Lower leg skin (tissue), 3 donors: ENCODE data around the gene NFYC.

Experiments used
- POLR2A ChIP-seq, 2 donors: fragments of 450-650 bp; IDR thresholded peaks; one replicate each; pipeline ENCODE4 v1.6.1; 2016 to 2017; ENCODE audit warnings: antibody characterized with exemption in 2 of 2, mild to moderate bottlenecking in 1 of 2, moderate library complexity in 1 of 2
- TF ChIP-seq, protein P1 (sequence below), 3 donors: fragments of 450-650 bp; IDR thresholded peaks; one replicate each; pipeline ENCODE4 v1.5.1; 2016; ENCODE audit warnings: antibody characterized with exemption in 3 of 3, mild to moderate bottlenecking in 3 of 3, moderate library complexity in 2 of 3

DNA sequence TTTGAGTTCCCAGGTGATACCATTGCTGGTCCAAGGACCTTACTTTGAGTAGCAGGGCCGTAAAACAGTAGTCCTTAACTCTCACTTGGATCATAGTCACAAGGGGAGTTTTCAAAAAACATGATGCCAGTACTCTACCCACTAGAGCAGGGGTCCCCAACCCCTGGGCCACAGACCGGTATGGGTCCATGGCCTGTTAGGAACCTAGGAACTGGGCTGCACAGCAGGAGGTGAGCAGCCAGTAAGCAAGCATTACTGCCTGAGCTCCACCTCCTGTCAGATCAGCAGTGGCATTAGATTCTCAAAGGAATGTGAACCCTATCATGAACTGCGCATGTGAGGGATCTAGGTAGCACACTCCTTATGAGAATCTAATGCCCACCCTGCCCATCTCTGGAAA, 52.4 kb downstream of the NFYC start:
- no peak for TF ChIP-seq POLR2A (IDR thresholded peaks at IDR 0.05)
- TF ChIP-seq, protein P1, sequence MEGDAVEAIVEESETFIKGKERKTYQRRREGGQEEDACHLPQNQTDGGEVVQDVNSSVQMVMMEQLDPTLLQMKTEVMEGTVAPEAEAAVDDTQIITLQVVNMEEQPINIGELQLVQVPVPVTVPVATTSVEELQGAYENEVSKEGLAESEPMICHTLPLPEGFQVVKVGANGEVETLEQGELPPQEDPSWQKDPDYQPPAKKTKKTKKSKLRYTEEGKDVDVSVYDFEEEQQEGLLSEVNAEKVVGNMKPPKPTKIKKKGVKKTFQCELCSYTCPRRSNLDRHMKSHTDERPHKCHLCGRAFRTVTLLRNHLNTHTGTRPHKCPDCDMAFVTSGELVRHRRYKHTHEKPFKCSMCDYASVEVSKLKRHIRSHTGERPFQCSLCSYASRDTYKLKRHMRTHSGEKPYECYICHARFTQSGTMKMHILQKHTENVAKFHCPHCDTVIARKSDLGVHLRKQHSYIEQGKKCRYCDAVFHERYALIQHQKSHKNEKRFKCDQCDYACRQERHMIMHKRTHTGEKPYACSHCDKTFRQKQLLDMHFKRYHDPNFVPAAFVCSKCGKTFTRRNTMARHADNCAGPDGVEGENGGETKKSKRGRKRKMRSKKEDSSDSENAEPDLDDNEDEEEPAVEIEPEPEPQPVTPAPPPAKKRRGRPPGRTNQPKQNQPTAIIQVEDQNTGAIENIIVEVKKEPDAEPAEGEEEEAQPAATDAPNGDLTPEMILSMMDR (IDR thresholded peaks at IDR 0.05): no peak
